GM12874 (cell line): ENCODE data around the gene SIGLEC5.

Experiments
- CTCF ChIP-seq: IDR thresholded peaks from 2 replicates; pipeline ENCODE4 v1.5.1; 2011; ENCODE audit warnings: low read depth, mild to moderate bottlenecking, control low read depth, low read length, moderate library complexity; ENCODE audit not compliant: insufficient read depth

The SIGLEC5 gene

GRCh38 chr19:51586799-51587198, 43.4 kb downstream of the SIGLEC5 start:
- no peak for TF ChIP-seq CTCF

- TF ChIP-seq CTCF = no peak
Measured at GRCh38 chr19:51586103-51586728, 44.0 kb downstream of the SIGLEC5 start.

- TF ChIP-seq CTCF = no peak
Measured at GRCh38 chr19:51576850-51577249, 53.4 kb downstream of the SIGLEC5 start.

- TF ChIP-seq CTCF = no peak
Measured at GRCh38 chr19:51573331-51573730, 56.9 kb downstream of the SIGLEC5 start.

- no peak for TF ChIP-seq CTCF
Measured at GRCh38 chr19:51572908-51573307, 57.3 kb downstream of the SIGLEC5 start.

GRCh38 chr19:51572410-51572809, 57.8 kb downstream of the SIGLEC5 start:
- TF ChIP-seq CTCF = no peak

GRCh38 chr19:51571599-51571998, 58.6 kb downstream of the SIGLEC5 start:
- TF ChIP-seq CTCF = no peak
